ENCODE measurements around the gene EPHB2. TPM values are rescaled to one million over a fixed set of nuclear protein-coding genes. Genes with fewer than 3 reads are reported as not detected.

Gene EPHB2
- total and polyA plus RNA-seq, 2 donors (not counting 1 experiment from before 2014, with no cell fraction given), result 0.07 to 0.39 TPM

- Histone ChIP-seq H3K79me2 (ENCODE audit: control insufficient read depth, insufficient read depth, low read length) (no peaks in the 10 kb centered on the region), H3K4me2 (replicated peaks; ENCODE audit: low read depth, low read length, poor library complexity, severe bottlenecking) (no peak overlapping the region), H2AFZ (ENCODE audit: insufficient read depth, low read depth, low read length, poor library complexity, severe bottlenecking) (no peak overlapping the region), H3K27ac (ENCODE audit: low read length in 2 of 2) (no peak overlapping the region), H3K27me3 (replicated peaks in 1 of 4; ENCODE audit: control extremely low read depth in 1 of 4, control insufficient read depth in 3 of 4, insufficient read depth in 4 of 4, low read length in 3 of 4) (no peaks in the 10 kb centered on the region), H4K20me1 (ENCODE audit: control insufficient read depth, insufficient read depth, low read length, poor library complexity, severe bottlenecking) (no peaks in the 10 kb centered on the region), H3K4me1 (ENCODE audit: control insufficient read depth in 2 of 2, insufficient read depth in 2 of 2, low read length in 2 of 2) (no peaks in the 10 kb centered on the region), H3K9me3 (ENCODE audit: control extremely low read depth in 1 of 3, control insufficient read depth in 2 of 3, insufficient read depth in 1 of 3, low read length in 2 of 3) (no peaks in the 10 kb centered on the region), H3K36me3 (replicated peaks in 1 of 2; ENCODE audit: control extremely low read depth in 1 of 2, control insufficient read depth in 1 of 2, extremely low read depth in 1 of 2, insufficient read depth in 2 of 2, low read length in 1 of 2) (no peaks in the 10 kb centered on the region), H3K4me3 (ENCODE audit: control extremely low read depth in 1 of 5, extremely low read depth in 1 of 5, insufficient read depth in 1 of 5, low read depth in 2 of 5, low read length in 4 of 5) (no peak overlapping the region), H3K9ac (ENCODE audit: low read length) (no peak overlapping the region)
- WGBS (ENCODE audit: insufficient coverage), result no CpG with 5 or more reads among the region's 5 CpGs
- H3K4me1 Mint-ChIP-seq, result no peaks in the 10 kb centered on the region
- no peak for DNase-seq
- H3K27ac Mint-ChIP-seq, result no peak overlapping the region
- intact Hi-C loops (cut with micrococcal nuclease), result no loop called here
- POLR2A ChIA-PET, result no interaction called here
- CTCF ChIA-PET, result no interaction called here
- no peaks in the 10 kb centered on the region for H3K9me3 Mint-ChIP-seq (ENCODE audit: insufficient read depth)
- H3K4me3 Mint-ChIP-seq, result no peak overlapping the region
- ATAC-seq (ENCODE audit: low read depth), result no peak
- peaks cover 5% of the 10 kb centered on the region for H3K27me3 Mint-ChIP-seq
- TF ChIP-seq EZH2 (IDR thresholded peaks at IDR 0.05; ENCODE audit: borderline replicate concordance, insufficient read depth, low read depth, low read length, poor library complexity, severe bottlenecking), result no peak
- TF ChIP-seq CTCF (IDR thresholded peaks at IDR 0.05), result no peak
These were observed 93.2 kb downstream of the EPHB2 start for GRCh38 chr1:22803833-22804232.

GRCh38 chr1:22804406-22804805 lies 93.8 kb downstream of the EPHB2 start:
- no peak overlapping the region for H2AFZ ChIP-seq (ENCODE audit: insufficient read depth, low read depth, low read length, poor library complexity, severe bottlenecking)
- CTCF ChIA-PET, result no interaction called here
- TF ChIP-seq CTCF (IDR thresholded peaks at IDR 0.05) (no peak), EZH2 (IDR thresholded peaks at IDR 0.05; ENCODE audit: borderline replicate concordance, insufficient read depth, low read depth, low read length, poor library complexity, severe bottlenecking) (no peak)
- intact Hi-C loops (cut with micrococcal nuclease), result no loop called here
- no peak overlapping the region for H3K4me3 ChIP-seq (ENCODE audit: control extremely low read depth in 1 of 5, extremely low read depth in 1 of 5, insufficient read depth in 1 of 5, low read depth in 2 of 5, low read length in 4 of 5)
- no peaks in the 10 kb centered on the region for H3K9me3 Mint-ChIP-seq (ENCODE audit: insufficient read depth)
- no peaks in the 10 kb centered on the region for H3K27me3 ChIP-seq (replicated peaks in 1 of 4; ENCODE audit: control extremely low read depth in 1 of 4, control insufficient read depth in 3 of 4, insufficient read depth in 4 of 4, low read length in 3 of 4)
- WGBS (ENCODE audit: insufficient coverage), result 82% methylated on average over 5 of the region's 6 CpGs
- no peak overlapping the region for H3K27ac ChIP-seq (ENCODE audit: low read length in 2 of 2)
- H3K4me1 Mint-ChIP-seq, result no peaks in the 10 kb centered on the region
- H3K27ac Mint-ChIP-seq, result no peak overlapping the region
- H3K4me3 Mint-ChIP-seq, result no peak overlapping the region
- H3K9me3 ChIP-seq (ENCODE audit: control extremely low read depth in 1 of 3, control insufficient read depth in 2 of 3, insufficient read depth in 1 of 3, low read length in 2 of 3), result no peaks in the 10 kb centered on the region
- H3K9ac ChIP-seq (ENCODE audit: low read length), result no peak overlapping the region
- H4K20me1 ChIP-seq (ENCODE audit: control insufficient read depth, insufficient read depth, low read length, poor library complexity, severe bottlenecking), result no peaks in the 10 kb centered on the region
- no peak overlapping the region for H3K4me2 ChIP-seq (replicated peaks; ENCODE audit: low read depth, low read length, poor library complexity, severe bottlenecking)
- H3K79me2 ChIP-seq (ENCODE audit: control insufficient read depth, insufficient read depth, low read length), result no peaks in the 10 kb centered on the region
- ATAC-seq (ENCODE audit: low read depth) (no peak), DNase-seq (no peak)
- POLR2A ChIA-PET, result no interaction called here
- H3K4me1 ChIP-seq (ENCODE audit: control insufficient read depth in 2 of 2, insufficient read depth in 2 of 2, low read length in 2 of 2), result no peaks in the 10 kb centered on the region
- H3K27me3 Mint-ChIP-seq, result peaks cover 5% of the 10 kb centered on the region
- no peaks in the 10 kb centered on the region for H3K36me3 ChIP-seq (replicated peaks in 1 of 2; ENCODE audit: control extremely low read depth in 1 of 2, control insufficient read depth in 1 of 2, extremely low read depth in 1 of 2, insufficient read depth in 2 of 2, low read length in 1 of 2)

All from B cell (primary cell).